Measurements from ENCODE around the gene AGL.

GRCh38 chr1:99965646-99966375, 115.7 kb downstream of the AGL start:
- no peak for TF ChIP-seq CTCF (IDR thresholded peaks at IDR 0.05; ENCODE audit: low read length)
- no peak for TF ChIP-seq EZH2phosphoT487 (IDR thresholded peaks at IDR 0.05; ENCODE audit: low read length)
